Nephron progenitor cell (in vitro differentiated cells): ENCODE data around the gene C1QTNF12.

Source experiments
- DNase-seq: peaks from one replicate; pipeline ENCODE4 v3.0.0; 2021
- H3K27ac Mint-ChIP-seq: 2 replicates; pipeline ENCODE4 v1.8.0; 2021; ENCODE audit warnings: mild to moderate bottlenecking, moderate library complexity, mixed read lengths
- H3K27me3 Mint-ChIP-seq: 2 replicates; pipeline ENCODE4 v1.8.0; 2021; ENCODE audit warnings: mild to moderate bottlenecking, low read depth, mixed read lengths; ENCODE audit not compliant: poor library complexity
- H3K36me3 Mint-ChIP-seq: 2 replicates; pipeline ENCODE4 v1.8.0; 2021; ENCODE audit warnings: low read depth, mixed read lengths
- H3K4me1 Mint-ChIP-seq: 2 replicates; pipeline ENCODE4 v1.8.0; 2021; ENCODE audit warnings: mixed read lengths
- H3K4me3 Mint-ChIP-seq: 2 replicates; pipeline ENCODE4 v1.8.0; 2021; ENCODE audit warnings: mild to moderate bottlenecking, moderate library complexity, mixed read lengths
- H3K9me3 Mint-ChIP-seq: 2 replicates; pipeline ENCODE4 v1.8.0; 2021; ENCODE audit warnings: mild to moderate bottlenecking, moderate library complexity, mixed read lengths
- TF ChIP-seq, protein P1 (sequence below): fragments of 200-600 bp; sonication (generic); IDR thresholded peaks from 2 replicates; pipeline ENCODE4 v1.5.0; 2021; ENCODE audit warnings: antibody characterized with exemption

C1QTNF12 gene

DNA sequence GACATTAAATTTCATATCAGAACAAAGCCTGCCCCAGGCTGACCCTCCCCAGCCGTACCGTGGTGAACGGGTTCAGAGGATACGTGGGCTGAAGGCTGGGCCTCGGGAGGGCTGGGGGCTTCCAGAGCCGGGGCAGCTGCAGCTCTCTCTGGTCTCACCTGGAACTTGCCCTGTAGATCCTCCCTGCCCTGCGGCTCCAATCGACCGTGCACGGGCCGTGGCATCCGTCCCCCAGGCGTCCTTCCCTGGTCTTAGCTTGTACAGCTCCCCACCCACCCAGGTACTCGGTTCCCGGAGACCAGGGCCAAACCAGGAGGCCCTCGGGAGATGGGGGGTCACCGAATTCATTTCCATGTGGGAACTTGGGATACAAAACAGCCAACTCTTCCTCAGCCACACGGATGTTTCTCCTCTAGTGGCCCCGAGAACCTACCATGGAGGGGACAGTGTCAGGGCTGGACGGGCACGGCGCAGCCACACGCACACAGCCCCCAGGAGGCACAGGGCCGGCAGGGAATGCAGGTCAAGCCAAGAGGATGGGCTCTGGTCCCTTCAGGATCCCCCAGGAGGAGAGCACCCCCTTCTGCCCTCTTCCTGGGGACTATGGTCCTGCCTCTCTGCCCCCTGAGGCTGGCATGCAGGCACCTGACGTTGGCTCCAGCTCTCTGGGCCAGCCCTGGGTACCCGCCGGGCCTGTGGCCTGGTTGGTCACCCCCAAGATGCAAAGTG, 11.3 kb downstream of the C1QTNF12 start:
- Mint-ChIP-seq H3K27ac (no peak overlapping the region), H3K9me3 (peaks cover 4% of the 10 kb centered on the region), H3K4me3 (no peak overlapping the region), H3K27me3 (no peaks in the 10 kb centered on the region), H3K4me1 (peaks cover 49% of the 10 kb centered on the region), H3K36me3 (peaks cover 20% of the 10 kb centered on the region)
- TF ChIP-seq, protein P1, sequence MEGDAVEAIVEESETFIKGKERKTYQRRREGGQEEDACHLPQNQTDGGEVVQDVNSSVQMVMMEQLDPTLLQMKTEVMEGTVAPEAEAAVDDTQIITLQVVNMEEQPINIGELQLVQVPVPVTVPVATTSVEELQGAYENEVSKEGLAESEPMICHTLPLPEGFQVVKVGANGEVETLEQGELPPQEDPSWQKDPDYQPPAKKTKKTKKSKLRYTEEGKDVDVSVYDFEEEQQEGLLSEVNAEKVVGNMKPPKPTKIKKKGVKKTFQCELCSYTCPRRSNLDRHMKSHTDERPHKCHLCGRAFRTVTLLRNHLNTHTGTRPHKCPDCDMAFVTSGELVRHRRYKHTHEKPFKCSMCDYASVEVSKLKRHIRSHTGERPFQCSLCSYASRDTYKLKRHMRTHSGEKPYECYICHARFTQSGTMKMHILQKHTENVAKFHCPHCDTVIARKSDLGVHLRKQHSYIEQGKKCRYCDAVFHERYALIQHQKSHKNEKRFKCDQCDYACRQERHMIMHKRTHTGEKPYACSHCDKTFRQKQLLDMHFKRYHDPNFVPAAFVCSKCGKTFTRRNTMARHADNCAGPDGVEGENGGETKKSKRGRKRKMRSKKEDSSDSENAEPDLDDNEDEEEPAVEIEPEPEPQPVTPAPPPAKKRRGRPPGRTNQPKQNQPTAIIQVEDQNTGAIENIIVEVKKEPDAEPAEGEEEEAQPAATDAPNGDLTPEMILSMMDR: no peak
- DNase-seq: no peak

DNA sequence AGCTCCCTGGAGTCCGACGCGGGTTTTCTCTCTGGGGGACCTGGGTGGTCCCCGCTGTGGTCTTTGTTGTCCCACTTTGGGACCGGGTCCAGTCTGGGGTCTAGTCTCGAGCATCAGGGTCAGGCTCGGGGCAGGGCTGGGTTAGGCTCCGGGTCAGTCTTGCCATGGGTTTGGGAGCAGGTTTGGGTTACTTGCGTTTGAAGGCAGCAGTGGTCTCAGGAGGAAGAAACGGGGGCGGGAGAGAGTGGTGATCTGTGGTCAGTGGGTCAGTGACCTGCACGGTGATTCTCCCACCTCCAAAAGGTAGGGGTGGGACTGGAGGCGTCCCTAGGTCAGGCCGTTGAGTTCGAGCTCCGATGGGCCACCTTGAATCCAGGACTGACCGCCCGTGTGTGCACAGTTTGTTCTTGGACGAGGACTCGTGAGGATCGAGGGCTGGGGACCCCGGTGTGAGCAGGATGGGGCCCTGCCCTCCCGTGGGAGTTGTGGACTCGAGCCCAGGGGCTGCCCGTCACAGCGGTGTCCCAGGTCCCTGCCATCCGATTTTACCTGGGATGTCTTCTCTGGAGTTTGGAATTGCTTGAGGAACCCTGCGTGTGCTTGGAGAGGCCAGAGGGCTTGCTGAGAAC, 12.2 kb downstream of the C1QTNF12 start:
- TF ChIP-seq, protein P1: no peak
- Mint-ChIP-seq H3K4me1 (peaks cover 57% of the 10 kb centered on the region), H3K4me3 (peak overlapping the region; percentile 79), H3K27ac (peak overlapping the region; percentile 83), H3K9me3 (peaks cover 4% of the 10 kb centered on the region), H3K36me3 (peaks cover 27% of the 10 kb centered on the region), H3K27me3 (peaks cover 2% of the 10 kb centered on the region)
- DNase-seq: no peak

DNA sequence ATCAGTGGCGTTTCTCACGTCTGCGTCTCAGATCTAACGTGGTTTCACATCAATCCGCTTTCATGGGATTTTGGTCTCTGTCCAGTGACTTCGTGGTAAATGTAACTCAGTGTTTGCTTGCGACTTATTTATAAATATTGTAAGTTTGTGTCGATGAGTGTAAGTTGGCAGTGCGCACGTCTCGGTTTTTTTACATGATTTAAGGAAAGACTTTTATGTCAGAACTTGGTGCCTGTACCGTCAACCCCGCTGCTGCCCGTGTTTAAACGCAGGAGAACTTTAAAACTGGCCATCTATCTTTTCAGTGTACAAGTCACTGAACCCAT, 13.0 kb downstream of the C1QTNF12 start:
- DNase-seq: no peak
- H3K36me3 Mint-ChIP-seq: peaks cover 27% of the 10 kb centered on the region
- peak overlapping the region; percentile 79 for H3K4me3 Mint-ChIP-seq
- peaks cover 2% of the 10 kb centered on the region for H3K27me3 Mint-ChIP-seq
- H3K27ac Mint-ChIP-seq: no peak overlapping the region
- peaks cover 4% of the 10 kb centered on the region for H3K9me3 Mint-ChIP-seq
- H3K4me1 Mint-ChIP-seq: peaks cover 51% of the 10 kb centered on the region
- TF ChIP-seq, protein P1: no peak

DNA sequence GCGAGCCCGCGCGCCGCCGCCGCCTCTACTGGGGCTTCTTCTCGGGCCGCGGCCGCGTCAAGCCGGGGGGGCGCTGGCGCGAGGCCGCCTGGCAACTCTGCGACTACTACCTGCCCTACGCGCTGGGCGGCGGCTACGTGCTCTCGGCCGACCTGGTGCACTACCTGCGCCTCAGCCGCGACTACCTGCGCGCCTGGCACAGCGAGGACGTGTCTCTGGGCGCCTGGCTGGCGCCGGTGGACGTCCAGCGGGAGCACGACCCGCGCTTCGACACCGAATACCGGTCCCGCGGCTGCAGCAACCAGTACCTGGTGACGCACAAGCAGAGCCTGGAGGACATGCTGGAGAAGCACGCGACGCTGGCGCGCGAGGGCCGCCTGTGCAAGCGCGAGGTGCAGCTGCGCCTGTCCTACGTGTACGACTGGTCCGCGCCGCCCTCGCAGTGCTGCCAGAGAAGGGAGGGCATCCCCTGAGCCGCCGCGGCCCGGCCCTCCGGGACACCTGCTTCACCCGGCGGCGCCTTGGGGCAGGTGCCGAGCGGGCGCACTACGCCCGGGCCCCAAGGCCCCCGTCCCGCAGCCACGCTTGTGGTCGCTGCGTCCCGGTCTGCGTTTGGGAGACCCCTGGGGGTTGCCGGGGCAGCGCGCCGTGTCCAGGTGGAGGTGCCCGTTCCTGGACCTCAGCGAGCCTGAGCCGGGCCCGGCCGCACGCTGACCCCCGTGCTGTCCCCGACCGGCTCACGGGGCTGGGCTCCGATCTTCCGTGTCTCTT, 13.5 kb downstream of the C1QTNF12 start:
- Mint-ChIP-seq H3K27ac (no peak overlapping the region), H3K27me3 (peaks cover 2% of the 10 kb centered on the region), H3K4me3 (peak overlapping the region; percentile 79), H3K9me3 (peaks cover 4% of the 10 kb centered on the region), H3K36me3 (peaks cover 27% of the 10 kb centered on the region), H3K4me1 (peaks cover 51% of the 10 kb centered on the region)
- DNase-seq: no peak
- TF ChIP-seq, protein P1: no peak

DNA sequence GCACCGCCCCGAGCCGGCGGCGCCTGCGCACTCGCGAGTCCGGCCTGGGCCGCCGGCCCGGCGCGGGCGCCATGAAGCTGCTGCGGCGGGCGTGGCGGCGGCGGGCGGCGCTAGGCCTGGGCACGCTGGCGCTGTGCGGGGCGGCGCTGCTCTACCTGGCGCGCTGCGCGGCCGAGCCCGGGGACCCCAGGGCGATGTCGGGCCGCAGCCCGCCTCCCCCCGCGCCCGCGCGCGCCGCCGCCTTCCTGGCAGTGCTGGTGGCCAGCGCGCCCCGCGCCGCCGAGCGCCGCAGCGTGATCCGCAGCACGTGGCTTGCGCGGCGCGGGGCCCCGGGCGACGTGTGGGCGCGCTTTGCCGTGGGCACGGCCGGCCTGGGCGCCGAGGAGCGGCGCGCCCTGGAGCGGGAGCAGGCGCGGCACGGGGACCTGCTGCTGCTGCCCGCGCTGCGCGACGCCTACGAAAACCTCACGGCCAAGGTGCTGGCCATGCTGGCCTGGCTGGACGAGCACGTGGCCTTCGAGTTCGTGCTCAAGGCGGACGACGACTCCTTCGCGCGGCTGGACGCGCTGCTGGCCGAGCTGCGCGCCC, 14.2 kb downstream of the C1QTNF12 start, which contains the start of gene B3GALT6:
TSS of gene B3GALT6 (plus strand) at position 30 of the 588 bp plus-strand sequence. CDS start at position 72, 42 bp downstream.
- no peak for DNase-seq
- peaks cover 46% of the 10 kb centered on the region for H3K4me1 Mint-ChIP-seq
- H3K9me3 Mint-ChIP-seq: peaks cover 4% of the 10 kb centered on the region
- peaks cover 27% of the 10 kb centered on the region for H3K36me3 Mint-ChIP-seq
- H3K27ac Mint-ChIP-seq: peak within 1 kb of the TSS; percentile 95
- H3K27me3 Mint-ChIP-seq: peaks cover 2% of the 10 kb centered on the region
- peak within 1 kb of the TSS; percentile 93 for H3K4me3 Mint-ChIP-seq
- TF ChIP-seq, protein P1: no peak
